RWPE2 (cell line): ENCODE measurements around the gene FTO.

Experiments
- ATAC-seq: fragments of 200-7000 bp; cut with Tn5 transposase; 3 replicates; pipeline ENCODE4 v1.9.1; 2021; ENCODE audit warnings: low read depth
- DNase-seq: peaks from one replicate; pipeline ENCODE4 v3.0.0-alpha.2; 2020; ENCODE audit warnings: low spot score
- H3K27ac ChIP-seq: fragments of 450-650 bp; 2 replicates; pipeline ENCODE4 v1.5.1; 2017; ENCODE audit warnings: mild to moderate bottlenecking; ENCODE audit not compliant: poor library complexity, severe bottlenecking
- H3K27me3 ChIP-seq: fragments of 250-450 bp; sonication (Bioruptor Pico); 2 replicates; pipeline ENCODE4 v1.5.1; 2021; ENCODE audit warnings: mild to moderate bottlenecking, moderate library complexity; ENCODE audit not compliant: insufficient read depth, poor library complexity, severe bottlenecking
- H3K36me3 ChIP-seq: fragments of 250-450 bp; sonication (Bioruptor Pico); 2 replicates; pipeline ENCODE4 v1.5.1; 2020; ENCODE audit warnings: low read depth, mild to moderate bottlenecking, moderate library complexity
- H3K4me1 ChIP-seq: fragments of 250-450 bp; sonication (Bioruptor Pico); 2 replicates; pipeline ENCODE4 v1.5.1; 2021; ENCODE audit warnings: mild to moderate bottlenecking, moderate library complexity; ENCODE audit not compliant: insufficient read depth, poor library complexity, severe bottlenecking
- H3K4me3 ChIP-seq: fragments of 250-450 bp; sonication (Bioruptor Pico); 2 replicates; pipeline ENCODE4 v1.5.1; 2021; ENCODE audit warnings: mild to moderate bottlenecking, moderate library complexity; ENCODE audit not compliant: severe bottlenecking
- H3K9me3 ChIP-seq: fragments of 250-450 bp; sonication (Bioruptor Pico); 2 replicates; pipeline ENCODE4 v1.5.1; 2021; ENCODE audit warnings: mild to moderate bottlenecking, moderate library complexity; ENCODE audit not compliant: severe bottlenecking
- CTCF ChIP-seq: fragments of 450-650 bp; IDR thresholded peaks from one replicate; pipeline ENCODE4 v1.5.1; 2017; ENCODE audit warnings: mild to moderate bottlenecking, moderate library complexity; ENCODE audit not compliant: poor library complexity, severe bottlenecking

Gene FTO

GRCh38 chr16:53753431-53753830 is 49.5 kb downstream of the FTO start:
- TF ChIP-seq CTCF, result no peak
- no peak for ATAC-seq
- DNase-seq, result no peak
- Histone ChIP-seq H3K9me3 (no peaks in the 10 kb centered on the region), H3K27ac (no peak overlapping the region), H3K4me1 (peaks cover 13% of the 10 kb centered on the region), H3K27me3 (no peaks in the 10 kb centered on the region), H3K36me3 (no peaks in the 10 kb centered on the region), H3K4me3 (no peak overlapping the region)

GRCh38 chr16:53755026-53755910 is 51.3 kb downstream of the FTO start:
- no peak for TF ChIP-seq CTCF
- Histone ChIP-seq H3K4me3 (no peak overlapping the region), H3K27ac (no peak overlapping the region), H3K36me3 (no peaks in the 10 kb centered on the region), H3K9me3 (no peaks in the 10 kb centered on the region), H3K27me3 (no peaks in the 10 kb centered on the region), H3K4me1 (peaks cover 13% of the 10 kb centered on the region)
- ATAC-seq (peak; percentile 93), DNase-seq (no peak)

- TF ChIP-seq CTCF, result no peak
- ATAC-seq (no peak), DNase-seq (no peak)
- Histone ChIP-seq H3K4me3 (no peak overlapping the region), H3K27me3 (no peaks in the 10 kb centered on the region), H3K4me1 (peaks cover 13% of the 10 kb centered on the region), H3K36me3 (no peaks in the 10 kb centered on the region), H3K9me3 (no peaks in the 10 kb centered on the region), H3K27ac (no peak overlapping the region)
Observed at GRCh38 chr16:53756275-53756996, 52.5 kb downstream of the FTO start.

- TF ChIP-seq CTCF, result no peak
- Histone ChIP-seq H3K27me3 (no peaks in the 10 kb centered on the region), H3K9me3 (no peaks in the 10 kb centered on the region), H3K4me3 (no peak overlapping the region), H3K4me1 (peaks cover 13% of the 10 kb centered on the region), H3K27ac (no peak overlapping the region), H3K36me3 (no peaks in the 10 kb centered on the region)
- DNase-seq, result no peak
- ATAC-seq, result no peak
Observed at GRCh38 chr16:53757971-53758609, 54.1 kb downstream of the FTO start.
